Erythroblast (primary cell): Measurements from ENCODE around the gene ARHGAP42.

Experiments
- GATA1 ChIP-seq: IDR thresholded peaks from 2 replicates; pipeline ENCODE4 v1.6.1; 2011; ENCODE audit warnings: low read depth, mild to moderate bottlenecking, control low read depth, low read length, moderate library complexity
- POLR2A ChIP-seq: IDR thresholded peaks from 2 replicates; pipeline ENCODE4 v1.6.1; 2011; ENCODE audit warnings: mild to moderate bottlenecking, low read length

- TF ChIP-seq POLR2A (no peak), GATA1 (no peak)
Measured at GRCh38 chr11:100849901-100850235, 162.8 kb downstream of the ARHGAP42 start.
